Kidney epithelial cell (primary cell): ENCODE results near the gene RNF123. TPM values are rescaled to one million over a fixed set of nuclear protein-coding genes. Genes with fewer than 3 reads are reported as not detected.

Experiments
- DNase-seq: peaks from one replicate; pipeline ENCODE4 v3.0.0-alpha.2; 2010; ENCODE audit warnings: low read depth
- H3K27me3 ChIP-seq: 2 replicates; pipeline ENCODE4 v1.6.0; 2011; ENCODE audit warnings: low read length; ENCODE audit not compliant: control insufficient read depth, insufficient read depth
- H3K36me3 ChIP-seq: 2 replicates; pipeline ENCODE4 v1.5.1; 2011; ENCODE audit warnings: low read length; ENCODE audit not compliant: control insufficient read depth, insufficient read depth
- H3K4me3 ChIP-seq: 2 replicates; pipeline ENCODE4 v1.5.1; 2011; ENCODE audit warnings: low read depth, mild to moderate bottlenecking, control low read depth, low read length
- CTCF ChIP-seq: IDR thresholded peaks from 2 replicates; pipeline ENCODE4 v1.5.1; 2011; ENCODE audit warnings: mild to moderate bottlenecking, moderate library complexity, low read length, control low read depth, inconsistent platforms; ENCODE audit not compliant: insufficient read depth, poor library complexity, severe bottlenecking
- total RNA-seq: library from RNA; depleted of rRNA; stranded (reverse); fragments of >200 nt; gene quantifications from 2 replicates; pipeline ENCODE4 v1.2.3, GENCODE V29; 2015

Gene RNF123
- total RNA-seq, 1 donor from 2014 or later = 30.8 TPM

DNA sequence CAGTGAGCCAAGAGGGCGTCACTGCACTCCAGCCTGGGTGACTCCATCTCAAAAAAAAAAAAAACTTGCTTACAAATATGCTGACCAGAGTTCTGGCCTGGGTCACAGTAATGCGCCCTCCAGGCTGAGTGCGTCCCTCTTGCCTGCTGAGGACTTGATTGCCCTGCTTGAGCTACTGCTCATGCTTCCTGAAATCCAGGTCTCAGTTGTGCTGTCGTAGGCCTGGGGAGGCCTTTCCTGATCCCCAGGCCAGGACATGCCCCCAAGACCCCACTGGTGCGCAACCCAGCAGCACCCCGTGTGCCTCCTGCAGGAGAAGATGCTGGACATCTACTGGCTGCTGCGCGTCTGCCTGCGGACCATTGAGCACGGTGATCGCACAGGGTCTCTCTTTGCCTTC is 22.8 kb downstream of the RNF123 start:
- no peak for DNase-seq
- no peaks in the 10 kb centered on the region for H3K36me3 ChIP-seq
- TF ChIP-seq CTCF = no peak
- no peaks in the 10 kb centered on the region for H3K27me3 ChIP-seq
- no peak overlapping the region for H3K4me3 ChIP-seq

DNA sequence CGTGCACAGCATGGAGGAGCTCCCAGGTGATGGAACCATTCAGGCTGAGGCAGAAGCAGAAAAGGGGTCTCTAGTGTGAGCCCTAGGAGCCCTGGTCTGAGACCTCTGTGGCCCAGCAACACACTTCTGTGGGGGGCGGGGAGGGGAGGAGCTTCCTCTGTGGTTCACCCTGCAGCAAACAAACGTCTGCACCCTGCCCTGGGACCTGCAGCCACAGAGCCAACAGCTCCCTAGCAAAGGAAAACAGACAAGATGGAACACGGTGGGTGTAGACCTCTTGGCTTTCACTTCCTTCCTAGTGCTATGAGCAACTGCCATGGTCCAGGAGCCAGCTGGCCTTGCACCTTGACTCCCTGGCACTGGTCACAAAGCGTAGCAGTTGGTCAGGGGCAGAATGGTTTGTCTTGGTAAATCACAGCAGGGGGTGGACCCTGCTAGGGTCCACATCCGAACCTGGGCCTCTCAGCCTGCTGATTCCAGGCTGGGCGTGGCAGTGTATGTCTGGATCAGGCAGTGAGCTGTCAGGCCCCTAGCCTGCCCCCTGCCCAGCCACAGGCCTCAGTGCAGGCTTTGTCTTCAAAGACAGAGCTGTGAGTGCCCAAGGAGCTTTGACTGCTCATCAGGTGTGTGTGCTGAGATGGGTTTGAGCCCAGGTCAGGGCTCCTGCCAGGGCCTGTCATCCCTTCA is 23.4 kb downstream of the RNF123 start:
- H3K36me3 ChIP-seq = no peaks in the 10 kb centered on the region
- no peak for TF ChIP-seq CTCF
- DNase-seq = no peak
- H3K27me3 ChIP-seq = no peaks in the 10 kb centered on the region
- H3K4me3 ChIP-seq = no peak overlapping the region

GRCh38 chr3:49713336-49714105 is 24.2 kb downstream of the RNF123 start:
- TF ChIP-seq CTCF = no peak
- Histone ChIP-seq H3K36me3 (no peaks in the 10 kb centered on the region), H3K4me3 (no peak overlapping the region), H3K27me3 (peaks cover 5% of the 10 kb centered on the region)
- no peak for DNase-seq

DNA sequence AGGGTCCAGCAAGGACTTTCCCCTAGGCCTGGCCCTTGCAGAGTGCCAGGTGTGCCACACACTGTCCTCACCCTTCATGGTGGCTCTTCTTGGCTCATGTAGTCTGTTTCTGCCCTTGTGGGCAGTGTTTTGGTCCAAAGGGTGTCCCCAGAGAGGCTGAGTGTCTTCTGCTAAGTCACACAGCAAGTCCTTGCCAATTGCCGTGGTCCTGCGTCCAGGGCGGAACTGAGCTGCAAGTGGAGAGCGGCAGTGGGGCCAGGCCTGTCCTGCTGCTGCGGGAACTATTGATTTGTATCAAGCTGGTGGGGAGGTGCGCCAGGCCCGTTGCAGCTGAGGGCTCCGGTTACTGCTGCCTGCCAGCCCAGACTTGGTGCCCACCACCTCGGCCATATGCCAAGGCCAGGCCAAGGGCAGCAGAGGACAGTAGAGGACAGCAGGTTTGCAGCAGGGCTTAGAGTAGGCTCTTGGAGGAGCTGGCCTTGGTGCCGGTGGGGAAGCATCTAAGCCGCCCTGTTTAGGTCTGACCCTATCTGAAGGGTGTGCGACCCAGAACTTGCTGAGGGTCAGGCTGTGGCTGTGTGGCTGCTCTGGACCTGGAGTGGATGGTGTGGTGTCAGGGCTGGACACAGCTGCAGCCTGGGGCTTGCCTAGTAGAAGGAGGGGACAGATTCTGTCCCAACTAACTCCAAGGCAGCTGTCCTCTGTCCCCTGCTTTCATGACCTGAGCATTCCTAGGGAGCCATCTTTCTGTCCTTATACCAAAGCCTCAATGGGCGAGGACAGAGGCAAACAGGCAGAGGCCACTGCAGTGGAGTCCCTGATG is 25.6 kb downstream of the RNF123 start:
- no peaks in the 10 kb centered on the region for H3K36me3 ChIP-seq
- H3K4me3 ChIP-seq = no peak overlapping the region
- no peak for TF ChIP-seq CTCF
- no peak for DNase-seq
- H3K27me3 ChIP-seq = peaks cover 11% of the 10 kb centered on the region

GRCh38 chr3:49715611-49716121 is 26.3 kb downstream of the RNF123 start:
- peaks cover 11% of the 10 kb centered on the region for H3K27me3 ChIP-seq
- H3K36me3 ChIP-seq = no peaks in the 10 kb centered on the region
- TF ChIP-seq CTCF = no peak
- H3K4me3 ChIP-seq = no peak overlapping the region
- DNase-seq = no peak
